ENCODE results near the gene ACSF3. TPM values are rescaled to one million over a fixed set of nuclear protein-coding genes. Genes with fewer than 3 reads are reported as not detected.
"Not testable (repeated sequence)": the region's sequence is repeated elsewhere in the genome, so short reads cannot be mapped to it uniquely, and the experiment has no call there.

ACSF3 gene
- total RNA-seq, 1 donor from 2014 or later: 35.7 TPM

DNA sequence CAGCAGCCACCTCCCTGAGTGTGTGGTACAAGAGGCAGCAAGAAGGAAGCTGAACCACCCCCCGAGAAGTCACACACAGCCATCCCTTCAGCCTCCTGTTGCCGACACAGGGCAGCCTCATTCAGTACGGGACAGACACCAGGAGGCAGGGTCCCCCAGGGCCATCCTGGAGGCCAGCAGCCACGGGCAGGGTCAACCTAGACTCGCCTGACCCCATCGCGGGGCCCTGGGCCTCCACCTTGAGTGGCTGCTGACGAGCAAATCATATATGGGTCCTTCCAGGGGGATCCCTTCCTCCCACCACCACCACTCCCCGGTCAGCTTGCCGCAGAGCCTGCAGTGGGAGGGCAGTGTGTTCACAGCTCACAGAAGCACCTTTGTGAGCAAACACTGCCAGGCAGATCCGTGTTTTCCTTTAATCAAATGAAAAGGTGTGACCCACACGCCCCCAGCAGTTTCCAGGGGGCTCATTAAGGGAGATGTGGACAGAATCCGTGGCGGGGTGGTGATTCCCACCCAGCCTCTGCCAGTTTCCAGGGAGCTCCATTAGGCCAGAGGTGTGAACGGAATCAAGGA lies 5.6 kb upstream of the ACSF3 start:
- Mint-ChIP-seq H3K27ac (no peak overlapping the region), H3K36me3 (no peaks in the 10 kb centered on the region), H3K9me3 (no peaks in the 10 kb centered on the region), H3K27me3 (ENCODE audit: low read depth) (peaks cover 64% of the 10 kb centered on the region), H3K4me1 (peaks cover 3% of the 10 kb centered on the region), H3K4me3 (no peak overlapping the region)
- TF ChIP-seq, protein P1, sequence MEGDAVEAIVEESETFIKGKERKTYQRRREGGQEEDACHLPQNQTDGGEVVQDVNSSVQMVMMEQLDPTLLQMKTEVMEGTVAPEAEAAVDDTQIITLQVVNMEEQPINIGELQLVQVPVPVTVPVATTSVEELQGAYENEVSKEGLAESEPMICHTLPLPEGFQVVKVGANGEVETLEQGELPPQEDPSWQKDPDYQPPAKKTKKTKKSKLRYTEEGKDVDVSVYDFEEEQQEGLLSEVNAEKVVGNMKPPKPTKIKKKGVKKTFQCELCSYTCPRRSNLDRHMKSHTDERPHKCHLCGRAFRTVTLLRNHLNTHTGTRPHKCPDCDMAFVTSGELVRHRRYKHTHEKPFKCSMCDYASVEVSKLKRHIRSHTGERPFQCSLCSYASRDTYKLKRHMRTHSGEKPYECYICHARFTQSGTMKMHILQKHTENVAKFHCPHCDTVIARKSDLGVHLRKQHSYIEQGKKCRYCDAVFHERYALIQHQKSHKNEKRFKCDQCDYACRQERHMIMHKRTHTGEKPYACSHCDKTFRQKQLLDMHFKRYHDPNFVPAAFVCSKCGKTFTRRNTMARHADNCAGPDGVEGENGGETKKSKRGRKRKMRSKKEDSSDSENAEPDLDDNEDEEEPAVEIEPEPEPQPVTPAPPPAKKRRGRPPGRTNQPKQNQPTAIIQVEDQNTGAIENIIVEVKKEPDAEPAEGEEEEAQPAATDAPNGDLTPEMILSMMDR (IDR thresholded peaks at IDR 0.05; ENCODE audit: unreplicated experiment): no peak
- DNase-seq (ENCODE audit: low spot score in 2 of 2, unreplicated experiment in 2 of 2): no peak

DNA sequence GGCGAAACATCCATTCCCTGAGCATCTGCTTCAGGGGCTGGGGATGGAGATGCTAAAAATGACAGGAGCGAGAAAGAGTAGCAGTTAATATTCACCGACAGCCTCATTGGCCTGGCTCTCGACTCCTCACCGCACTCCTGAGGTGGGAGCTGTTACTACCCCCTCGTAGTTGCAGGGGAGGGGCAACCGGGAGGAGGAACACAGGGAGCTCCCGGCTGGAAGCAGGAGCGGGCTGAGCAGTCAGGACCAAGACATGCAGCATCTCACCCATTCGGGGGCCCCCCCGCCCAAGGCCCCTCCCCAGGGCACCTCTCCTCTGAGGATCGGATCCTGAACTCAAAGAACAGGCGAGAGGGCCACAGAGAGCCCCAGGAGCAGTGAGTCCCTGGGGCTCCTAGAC lies 4.5 kb upstream of the ACSF3 start:
- TF ChIP-seq, protein P1 (IDR thresholded peaks at IDR 0.05; ENCODE audit: unreplicated experiment): no peak
- H3K27me3 Mint-ChIP-seq (ENCODE audit: low read depth): peaks cover 64% of the 10 kb centered on the region
- H3K27ac Mint-ChIP-seq: no peak overlapping the region
- H3K4me1 Mint-ChIP-seq: peaks cover 3% of the 10 kb centered on the region
- DNase-seq (ENCODE audit: low spot score in 2 of 2, unreplicated experiment in 2 of 2): no peak
- H3K9me3 Mint-ChIP-seq: no peaks in the 10 kb centered on the region
- H3K36me3 Mint-ChIP-seq: no peaks in the 10 kb centered on the region
- no peak overlapping the region for H3K4me3 Mint-ChIP-seq

DNA sequence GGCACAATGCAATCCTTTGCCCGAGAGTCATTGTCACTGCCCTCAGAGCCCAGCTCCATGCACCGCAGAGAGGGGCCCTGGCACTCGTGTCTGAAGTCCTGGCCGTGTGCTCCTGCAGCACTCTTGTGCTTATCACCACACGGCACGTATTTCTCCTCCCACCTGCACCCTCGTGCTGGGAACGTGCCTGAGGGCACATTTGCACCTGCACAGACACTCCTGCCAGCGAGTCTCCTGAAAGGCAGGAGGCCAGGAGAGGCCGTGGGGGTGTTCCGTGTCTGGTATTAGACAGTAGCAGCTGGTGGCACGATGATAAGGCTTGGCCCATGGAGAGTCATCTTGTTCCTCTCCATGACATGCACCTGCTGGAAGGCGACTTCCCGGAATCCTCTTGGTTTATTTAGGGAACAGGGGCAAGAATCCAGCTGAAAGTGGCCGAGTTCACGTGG lies 3.4 kb upstream of the ACSF3 start:
- Mint-ChIP-seq H3K9me3 (no peaks in the 10 kb centered on the region), H3K27me3 (ENCODE audit: low read depth) (peaks cover 62% of the 10 kb centered on the region), H3K27ac (no peak overlapping the region), H3K36me3 (no peaks in the 10 kb centered on the region), H3K4me1 (peaks cover 11% of the 10 kb centered on the region), H3K4me3 (no peak overlapping the region)
- DNase-seq (ENCODE audit: low spot score in 2 of 2, unreplicated experiment in 2 of 2): no peak
- TF ChIP-seq, protein P1 (IDR thresholded peaks at IDR 0.05; ENCODE audit: unreplicated experiment): no peak

DNA sequence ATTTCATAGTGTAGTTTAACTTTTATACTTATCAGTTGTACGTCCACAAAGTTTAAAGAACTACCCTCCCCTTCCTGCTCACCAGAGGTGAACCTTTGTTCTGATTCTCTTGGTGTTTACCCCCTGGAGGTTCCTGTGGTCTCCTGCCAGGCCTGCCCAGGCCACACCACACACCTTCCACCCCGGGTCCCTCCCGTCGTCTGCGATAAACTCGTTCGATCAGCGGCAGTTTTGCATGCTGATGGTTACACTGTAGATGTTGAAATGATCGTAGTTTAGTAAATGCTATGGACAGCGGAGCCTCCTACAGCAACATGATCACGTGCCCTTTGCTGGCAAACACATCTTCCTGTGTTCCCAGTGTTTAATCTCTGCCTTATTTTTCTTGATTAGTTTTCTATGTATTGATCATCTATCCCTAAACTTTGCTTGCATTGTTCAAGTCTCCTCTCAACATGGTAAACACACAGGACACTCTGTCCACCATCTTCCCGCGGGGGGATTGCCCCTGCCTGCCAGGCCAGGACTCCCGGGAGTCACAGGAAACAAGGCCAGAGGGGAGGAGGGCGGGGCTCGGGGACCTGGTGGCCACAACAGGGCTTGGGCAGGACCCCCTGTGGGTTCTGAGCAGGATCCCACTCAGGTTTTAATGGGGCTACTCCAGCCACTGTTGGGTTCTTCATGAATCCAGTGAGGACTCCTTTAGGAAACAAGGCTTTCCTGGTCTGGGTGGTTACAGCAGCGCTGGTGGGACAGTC lies 2.8 kb upstream of the ACSF3 start:
- no peaks in the 10 kb centered on the region for H3K9me3 Mint-ChIP-seq
- peaks cover 15% of the 10 kb centered on the region for H3K4me1 Mint-ChIP-seq
- no peaks in the 10 kb centered on the region for H3K36me3 Mint-ChIP-seq

DNA sequence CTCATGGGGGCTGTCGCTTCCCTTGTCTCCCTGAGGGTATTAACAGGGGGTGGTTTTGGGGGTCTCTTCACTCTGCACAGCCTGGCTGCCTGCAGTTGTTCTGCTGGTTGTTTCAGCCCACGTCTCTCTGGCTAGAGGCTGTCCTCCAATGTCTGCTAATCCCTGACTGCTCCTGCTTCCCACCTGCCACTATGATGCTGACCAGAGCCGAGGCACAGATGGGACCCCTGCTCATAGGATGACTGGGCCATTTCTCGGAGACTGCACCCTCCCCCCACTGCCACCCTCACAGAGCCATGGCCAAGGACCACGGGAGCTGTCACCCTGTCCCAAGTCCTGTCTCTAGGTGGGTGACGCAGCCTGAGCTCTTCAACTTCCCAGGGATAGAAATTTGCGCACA lies 1.6 kb upstream of the ACSF3 start:
- Mint-ChIP-seq H3K4me1 (peaks cover 17% of the 10 kb centered on the region), H3K27ac (no peak overlapping the region), H3K27me3 (ENCODE audit: low read depth) (peaks cover 50% of the 10 kb centered on the region), H3K9me3 (no peaks in the 10 kb centered on the region), H3K36me3 (no peaks in the 10 kb centered on the region), H3K4me3 (peak overlapping the region; percentile 48)
- TF ChIP-seq, protein P1 (IDR thresholded peaks at IDR 0.05; ENCODE audit: unreplicated experiment): no peak
- no peak for DNase-seq (ENCODE audit: low spot score in 2 of 2, unreplicated experiment in 2 of 2)

More for the DNA sequence above, 2.8 kb upstream of the ACSF3 start:
- Mint-ChIP-seq H3K27me3 (ENCODE audit: low read depth) (peaks cover 58% of the 10 kb centered on the region), H3K4me3 (no peak overlapping the region), H3K27ac (no peak overlapping the region)
- TF ChIP-seq, protein P1 (IDR thresholded peaks at IDR 0.05; ENCODE audit: unreplicated experiment): no peak
- no peak for DNase-seq (ENCODE audit: low spot score in 2 of 2, unreplicated experiment in 2 of 2)

DNA sequence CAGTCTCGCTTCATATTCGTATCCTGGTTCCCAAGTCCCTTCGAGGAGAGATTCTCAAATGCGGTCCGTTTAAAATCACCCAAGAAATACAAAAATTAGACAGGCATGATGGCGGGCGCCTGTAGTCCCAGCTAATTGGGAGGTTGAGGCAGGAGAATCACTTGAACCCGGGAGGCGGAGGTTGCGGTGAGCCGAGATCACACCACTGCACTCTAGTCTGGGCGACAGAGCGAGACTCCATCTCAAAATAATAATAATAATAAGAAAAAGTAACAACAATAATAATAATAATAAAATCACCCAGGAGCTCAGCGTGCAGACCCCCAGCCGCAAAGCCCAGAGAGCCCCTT lies 425 bp upstream of the ACSF3 start:
- not testable (repeated sequence) for H3K9me3 Mint-ChIP-seq; H3K27ac Mint-ChIP-seq; H3K36me3 Mint-ChIP-seq; DNase-seq (ENCODE audit: low spot score in 2 of 2, unreplicated experiment in 2 of 2)
- H3K4me1 Mint-ChIP-seq: peaks cover 29% of the 10 kb centered on the region
- H3K4me3 Mint-ChIP-seq: peak overlapping the region; percentile 64
- peaks cover 41% of the 10 kb centered on the region for H3K27me3 Mint-ChIP-seq (ENCODE audit: low read depth)
